NCI-H510A (cell line): ENCODE measurements around the gene ZNF648.
"Not testable (repeated sequence)": the region's sequence is repeated elsewhere in the genome, so short reads cannot be mapped to it uniquely, and the experiment has no call there.

Source experiments
- DNase-seq: peaks from one replicate; lab custom pipeline; 2025; lab: John Stamatoyannopoulos, UW

The ZNF648 gene

DNA sequence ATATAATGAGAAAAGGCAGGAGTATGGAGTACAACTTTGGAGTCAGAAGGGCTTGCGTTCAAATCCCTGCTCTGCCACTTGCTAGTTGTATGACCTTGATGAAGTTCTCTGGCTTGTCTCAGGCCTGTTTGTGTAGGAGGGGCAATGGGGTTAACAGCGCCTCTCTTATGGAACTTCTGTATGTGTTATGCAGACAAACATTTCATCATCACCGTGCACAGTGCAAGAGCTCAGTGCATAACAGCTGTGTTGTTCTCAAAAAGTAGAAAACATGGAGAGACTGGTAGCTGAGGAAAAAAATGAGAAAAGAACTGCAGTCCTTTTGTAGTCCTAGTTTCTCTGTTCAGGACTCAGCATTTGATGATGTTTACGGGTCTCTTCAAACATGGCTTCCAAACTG, 10.4 kb upstream of the ZNF648 start:
- no peak for DNase-seq

DNA sequence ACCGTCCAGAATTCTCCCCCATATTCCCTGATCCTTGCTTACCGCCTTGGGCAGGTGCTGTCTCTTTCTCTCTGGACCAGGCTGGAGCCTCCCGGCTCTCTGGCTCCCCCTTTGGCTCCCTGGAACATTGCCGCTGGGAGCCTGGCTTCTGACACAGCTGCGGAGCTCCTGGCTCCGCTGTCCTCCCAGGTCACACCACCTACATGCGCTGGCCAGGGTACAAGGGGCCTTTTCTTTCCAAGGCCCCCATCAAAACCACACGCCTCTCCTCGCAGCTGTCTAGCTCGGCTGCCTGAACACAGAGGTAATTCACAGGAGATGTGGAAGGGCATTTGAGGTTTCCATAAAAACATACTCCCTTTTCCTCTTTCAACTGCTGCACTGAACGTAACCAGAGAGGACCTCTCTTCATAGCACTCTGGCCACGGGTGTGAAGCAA, 7.5 kb upstream of the ZNF648 start:
- peak; percentile 52 for DNase-seq

DNA sequence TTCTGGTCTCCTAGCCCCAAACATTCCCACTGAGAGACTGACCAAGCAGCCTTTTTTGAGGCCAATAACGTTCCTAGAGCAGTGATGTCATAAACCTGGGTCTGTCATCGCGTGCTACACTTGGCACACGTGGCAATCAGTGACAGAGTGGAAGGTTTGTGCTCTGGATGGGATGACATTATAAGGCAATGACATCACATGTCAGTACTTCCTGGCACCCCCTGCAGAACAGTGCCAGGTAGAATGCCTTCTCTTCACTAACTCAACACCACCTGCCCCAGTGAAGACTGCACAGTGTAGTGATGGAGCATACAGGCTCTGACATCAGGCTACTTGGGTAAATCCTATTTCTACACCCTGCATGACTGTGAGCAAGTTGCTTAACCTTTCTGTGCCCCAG, 5.4 kb upstream of the ZNF648 start:
- no peak for DNase-seq

DNA sequence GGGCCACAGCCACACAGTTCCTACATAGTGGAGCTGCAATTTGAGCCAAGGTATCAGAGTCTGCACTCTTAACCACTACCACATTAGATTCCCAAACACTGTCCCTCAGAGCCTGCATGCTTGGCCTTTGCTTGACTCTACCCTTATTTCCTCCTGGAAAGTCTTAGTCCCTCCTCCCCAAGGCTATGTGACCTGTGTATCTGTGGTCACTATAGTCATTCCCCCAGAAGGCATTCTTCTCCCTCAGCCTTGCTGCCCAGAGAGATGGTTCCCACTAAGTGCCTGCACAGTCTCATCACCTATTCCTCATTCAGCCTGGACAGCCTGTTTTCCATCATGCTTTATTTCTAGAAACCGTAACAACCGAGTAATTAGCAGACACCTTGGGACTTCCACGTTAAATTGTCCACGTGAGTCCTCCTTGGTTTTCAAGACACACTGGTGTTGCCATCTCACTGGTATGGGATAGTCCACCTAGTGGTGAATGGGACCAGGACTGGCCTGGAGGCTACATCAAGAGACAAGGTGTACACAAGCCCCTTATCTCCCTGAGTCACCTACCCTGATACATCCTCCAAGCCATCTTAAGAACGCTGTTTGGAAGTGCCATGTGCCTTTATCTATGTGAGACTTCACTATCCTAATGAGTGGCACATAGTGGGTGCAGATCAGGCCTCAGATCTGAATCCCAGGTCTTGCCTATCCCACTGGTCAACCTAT, 3.8 kb upstream of the ZNF648 start:
- no peak for DNase-seq

DNA sequence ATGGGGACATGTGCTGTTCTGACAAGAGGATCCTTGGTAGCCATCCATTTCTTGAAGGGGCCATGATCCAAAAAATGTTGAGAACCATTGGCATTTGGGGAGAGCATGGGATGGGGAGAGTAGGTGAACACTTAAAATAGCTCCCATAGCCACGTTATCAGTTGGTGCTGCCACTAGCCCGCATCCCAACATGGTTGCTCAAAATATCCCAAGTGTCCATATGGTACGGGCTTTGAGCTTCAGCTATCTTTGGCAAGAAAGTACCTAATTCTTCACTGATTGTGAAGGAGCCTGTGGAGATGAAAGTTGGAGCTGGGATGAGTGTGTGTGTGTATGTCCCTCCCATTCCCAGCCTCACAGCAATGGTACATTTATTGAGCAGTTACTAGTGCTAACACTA, 3.1 kb upstream of the ZNF648 start:
- no peak for DNase-seq

DNA sequence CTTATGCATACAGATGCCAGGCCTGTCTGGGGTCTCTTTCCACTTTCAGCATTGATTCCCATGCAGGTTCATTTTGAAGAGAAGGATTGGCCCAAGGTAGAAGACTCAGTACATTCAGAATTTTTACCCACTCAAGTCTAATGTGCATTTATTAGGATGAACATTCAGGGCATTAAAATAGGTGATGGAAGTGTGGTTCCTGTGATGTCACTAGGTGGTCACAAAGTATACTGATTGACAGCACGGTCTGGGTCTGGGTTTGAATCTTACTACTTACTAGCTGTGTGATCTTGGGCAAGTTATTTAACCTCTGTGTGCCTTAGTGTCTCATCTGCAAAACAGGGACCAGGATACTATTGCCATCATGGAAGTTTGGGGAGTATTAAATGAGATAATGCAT, 711 bp upstream of the ZNF648 start:
- no peak for DNase-seq

DNA sequence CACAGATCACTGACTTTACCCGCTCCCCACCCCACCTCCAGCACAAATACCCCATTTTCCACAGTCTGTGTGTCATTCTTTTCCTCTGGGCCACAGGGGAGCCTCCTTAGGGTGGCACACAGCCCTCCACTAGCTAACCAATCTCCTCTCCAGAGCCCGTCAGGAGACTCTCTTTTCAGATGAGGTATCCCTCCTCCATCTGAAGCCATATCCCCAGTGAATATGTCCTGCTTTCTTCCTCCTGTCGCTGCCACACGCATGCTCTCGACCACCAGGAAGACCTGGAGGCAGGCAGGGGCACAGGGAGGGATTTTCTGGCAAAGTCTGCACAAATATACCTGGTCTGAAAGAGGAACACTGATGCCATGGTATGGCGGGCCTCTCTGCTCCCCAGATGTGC, 635 bp downstream of the ZNF648 start:
- no peak for DNase-seq

DNA sequence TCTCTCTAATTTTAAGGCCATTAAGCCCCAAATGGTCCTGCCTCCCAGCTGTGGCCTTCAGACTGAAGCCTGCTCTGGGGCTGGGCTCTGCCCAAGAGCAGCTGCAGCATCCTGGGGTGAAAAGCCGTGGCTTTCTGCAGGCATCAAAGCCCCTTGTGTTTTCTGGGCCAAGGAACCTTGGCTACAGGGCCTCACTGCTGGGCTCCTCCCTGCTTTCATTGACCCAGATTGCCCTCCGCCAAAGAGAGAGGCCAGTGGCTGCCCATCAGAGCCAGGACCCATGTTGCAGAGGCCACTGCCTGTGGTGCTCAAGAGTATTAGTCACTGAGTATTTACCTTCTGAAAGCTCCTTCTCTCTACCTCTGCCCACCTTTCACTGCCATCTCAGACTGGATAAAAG, 1.6 kb downstream of the ZNF648 start:
- DNase-seq, result no peak

DNA sequence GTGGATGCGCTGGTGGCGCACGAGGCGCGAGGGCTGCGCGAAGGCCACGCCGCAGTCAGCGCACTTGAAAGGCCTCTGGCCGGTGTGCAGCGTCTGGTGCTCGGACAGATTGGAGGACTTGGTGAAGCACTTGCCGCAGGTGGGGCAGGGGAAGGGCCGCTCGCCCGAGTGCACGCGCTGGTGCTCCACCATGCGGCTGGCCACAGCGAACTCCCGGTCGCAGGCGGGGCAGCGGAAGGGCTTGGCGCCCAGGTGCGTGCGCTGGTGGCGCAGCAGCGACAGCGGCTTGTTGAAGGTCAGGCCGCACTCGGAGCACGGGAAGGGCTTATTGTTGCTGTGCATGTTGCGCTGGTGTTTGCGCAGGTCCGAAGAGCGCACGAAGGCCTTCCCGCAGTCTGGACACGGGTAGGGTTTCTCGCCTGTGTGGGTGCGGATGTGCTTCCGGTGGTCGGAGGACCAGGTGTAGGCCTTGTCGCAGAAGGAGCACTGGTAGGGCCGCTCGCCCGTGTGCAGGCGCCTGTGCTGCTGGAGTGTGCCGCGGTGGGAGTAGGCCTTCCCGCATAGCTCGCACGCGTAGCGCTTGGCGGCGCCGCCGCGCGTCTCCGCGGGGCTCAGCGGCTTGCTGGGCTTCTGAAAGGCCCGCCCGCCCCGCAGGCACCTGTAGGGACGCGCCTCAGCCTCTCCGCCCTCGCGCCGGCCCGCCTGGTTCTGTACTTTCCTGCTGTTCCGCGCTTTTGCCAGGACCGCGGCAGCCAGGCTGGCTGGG, 4.7 kb downstream of the ZNF648 start:
- no peak for DNase-seq

DNA sequence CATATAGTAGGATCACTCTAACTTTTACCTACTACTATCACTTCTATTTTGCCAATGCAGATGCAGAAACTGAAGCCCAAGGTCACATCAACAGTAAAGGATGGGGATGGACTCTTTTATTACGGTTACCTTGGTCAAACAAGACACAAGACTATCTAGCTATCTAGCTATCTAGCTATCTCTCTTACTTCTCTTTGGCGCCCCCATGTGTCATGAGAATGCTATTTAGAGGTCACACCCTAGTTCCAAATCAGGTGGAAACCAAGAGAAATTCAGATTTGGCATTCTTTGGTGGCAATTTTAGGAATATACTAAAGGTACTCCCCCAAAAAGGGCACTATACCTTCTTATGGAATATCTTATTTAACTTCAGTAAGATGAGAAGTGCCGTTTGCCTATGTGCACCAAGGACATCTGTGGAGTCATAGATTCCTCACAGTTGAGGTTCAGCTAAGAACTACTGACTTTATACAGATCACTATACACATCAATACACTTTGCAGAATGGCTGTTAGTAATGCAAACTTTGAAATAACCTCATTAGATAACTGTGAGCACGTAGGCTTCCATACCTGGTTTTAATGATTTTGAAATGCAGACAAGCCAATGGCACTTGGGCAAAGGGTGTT, 6.7 kb downstream of the ZNF648 start:
- no peak for DNase-seq

DNA sequence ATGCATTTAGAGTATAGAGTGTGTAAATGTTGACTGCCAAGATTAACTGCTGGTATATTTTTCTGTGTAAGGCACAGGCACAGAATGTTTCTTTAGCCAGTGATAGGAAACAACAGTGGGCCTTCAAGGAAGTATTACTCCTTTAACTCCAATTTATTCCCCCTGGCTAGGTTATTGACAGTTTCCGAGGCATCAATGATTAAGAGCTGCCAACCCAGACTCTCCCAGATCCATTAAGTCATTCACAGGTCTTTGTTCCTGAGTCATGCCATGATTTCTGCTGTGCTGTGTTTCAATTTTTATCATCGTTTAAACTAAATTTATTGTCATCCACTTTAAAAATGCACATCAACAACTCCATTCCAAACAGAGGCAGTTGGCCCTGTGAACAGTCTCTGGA, 9.2 kb downstream of the ZNF648 start:
- no peak for DNase-seq

DNA sequence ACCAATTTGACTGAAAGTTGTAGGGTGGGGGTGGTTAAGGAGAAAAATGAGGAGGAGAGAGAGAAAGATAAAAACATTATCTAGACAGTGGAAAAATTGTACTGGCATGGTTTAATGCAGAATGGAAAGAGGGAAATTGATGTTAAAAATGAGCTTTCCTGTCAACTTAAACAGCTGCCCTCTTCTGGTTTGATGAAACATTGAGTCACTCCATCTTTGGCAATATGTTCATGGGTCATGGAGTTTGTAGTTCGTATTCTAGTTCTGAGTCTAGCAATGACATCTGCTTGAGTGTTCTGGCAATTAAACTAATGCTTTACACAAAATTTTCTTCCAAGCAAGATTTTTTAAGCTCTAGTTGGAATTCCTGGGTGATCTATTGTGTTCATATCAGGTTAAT, 9.6 kb downstream of the ZNF648 start:
- DNase-seq, result no peak

DNA sequence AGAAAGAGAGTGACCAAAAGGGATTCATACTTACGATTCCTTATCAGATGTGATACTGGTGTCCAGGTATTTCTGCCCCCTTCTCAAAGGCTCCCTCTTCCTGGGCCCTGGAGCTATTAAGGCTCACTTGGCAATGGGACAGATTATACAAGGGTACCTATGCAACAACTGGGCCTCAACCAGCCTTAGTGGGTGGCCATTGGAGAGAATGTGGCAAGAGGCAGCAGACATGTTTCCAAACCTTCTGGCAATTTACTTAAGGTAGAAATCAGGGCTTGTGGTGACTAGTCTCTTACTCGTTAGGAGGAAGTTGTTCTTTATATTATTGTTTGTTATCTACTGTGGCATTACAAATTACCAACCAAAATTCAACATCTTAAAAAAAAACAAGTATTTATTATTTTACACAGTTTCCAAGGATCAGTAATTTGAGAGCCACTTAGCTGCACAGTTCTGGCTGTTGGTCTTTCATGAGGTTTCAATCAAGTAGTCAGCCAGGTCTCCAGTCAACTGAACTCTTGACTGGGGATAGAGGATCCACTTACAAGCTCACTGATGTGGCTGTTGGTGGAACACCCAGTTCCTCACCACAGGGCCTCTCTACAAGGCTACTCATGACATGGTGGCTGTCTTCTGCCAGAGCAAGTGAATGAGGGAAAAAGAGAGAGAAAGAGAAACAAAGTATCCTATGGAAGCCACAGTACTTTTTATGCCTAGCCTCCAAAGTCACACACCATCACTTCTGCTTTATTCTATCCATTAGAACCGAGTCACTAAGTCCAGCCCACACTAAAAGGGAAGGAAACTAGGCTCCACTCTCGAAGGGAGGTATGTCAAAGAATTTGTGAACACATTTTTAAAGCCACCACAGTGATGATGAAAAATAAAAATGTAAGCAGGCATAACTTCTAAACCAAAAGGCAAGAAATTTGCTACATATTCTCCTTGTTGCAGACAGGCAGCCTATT, 10.7 kb downstream of the ZNF648 start:
- no peak for DNase-seq

DNA sequence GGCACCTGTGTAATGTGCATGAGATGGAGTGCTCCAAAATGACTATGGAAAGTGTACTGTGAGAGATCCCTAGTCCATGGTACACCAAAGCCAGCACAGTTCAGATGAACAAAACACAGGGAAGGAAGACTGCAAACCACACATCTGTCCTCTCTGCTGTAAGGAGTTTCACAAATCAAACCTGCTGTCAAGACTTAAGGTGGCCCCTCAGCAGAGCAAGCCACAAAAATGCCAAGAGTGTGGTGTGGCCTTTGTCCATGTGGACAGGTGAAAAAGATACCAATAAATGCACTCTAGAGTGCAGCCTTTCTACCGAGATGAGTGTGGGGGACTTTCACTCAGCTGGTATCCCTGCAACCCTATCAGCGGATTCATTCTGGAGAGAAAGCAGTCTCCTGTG, 12.9 kb downstream of the ZNF648 start:
- DNase-seq, result no peak

DNA sequence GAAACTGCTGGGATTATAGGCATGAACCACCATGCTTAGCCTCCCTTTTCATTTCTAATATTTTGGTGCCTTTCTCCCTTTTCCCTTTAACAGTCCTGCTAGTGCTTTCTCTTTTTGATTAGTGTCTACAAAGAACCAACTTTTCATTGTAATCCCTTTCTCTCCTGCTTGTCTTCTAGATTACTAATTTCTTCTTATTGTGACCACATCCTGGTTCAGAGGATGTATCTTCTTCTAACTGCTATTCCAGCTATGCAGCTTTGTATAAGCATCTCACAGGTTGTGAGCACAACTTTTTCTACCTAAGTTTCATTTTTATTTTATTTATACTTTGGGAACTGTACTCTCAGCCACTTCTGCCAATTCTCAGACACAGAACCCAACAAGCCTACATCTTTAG, 14.7 kb downstream of the ZNF648 start:
- no peak for DNase-seq

DNA sequence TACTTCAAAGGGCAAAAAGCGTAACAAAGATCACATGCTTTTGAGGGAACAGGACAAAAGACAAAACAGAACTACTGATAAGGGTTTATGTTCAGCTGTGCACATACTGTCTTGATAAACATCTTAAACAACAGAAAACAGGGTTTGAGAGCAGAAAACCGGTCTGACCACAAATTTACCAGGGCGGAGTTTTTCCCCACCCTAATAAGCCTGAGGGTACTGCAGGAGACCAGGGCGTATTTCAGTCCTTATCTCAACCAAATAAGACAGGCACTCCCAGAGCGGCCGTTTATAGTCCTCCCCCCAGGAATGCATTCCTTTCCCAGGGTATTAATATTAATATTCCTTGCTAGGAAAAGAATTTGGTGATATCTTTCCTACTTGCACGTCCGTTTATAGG, 16.0 kb downstream of the ZNF648 start:
- not testable (repeated sequence) for DNase-seq

DNA sequence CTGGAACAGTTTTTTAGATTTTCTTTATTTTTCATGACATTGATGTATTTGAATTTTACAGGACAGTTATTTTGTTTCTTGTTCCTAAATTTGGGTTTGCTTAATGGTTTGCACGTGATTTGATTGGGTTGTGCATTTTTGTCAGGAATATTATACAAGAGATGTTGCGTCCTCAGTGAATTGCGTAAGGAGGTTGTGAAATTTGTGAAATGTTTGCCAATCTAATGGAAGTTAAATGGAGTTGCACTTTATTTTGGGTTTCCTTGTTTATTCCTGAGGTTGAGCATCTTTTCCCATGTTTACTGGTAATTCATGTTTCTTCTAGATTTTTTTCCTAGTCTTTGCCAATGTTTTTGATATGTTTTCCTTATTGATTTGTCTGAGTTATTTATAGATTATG, 19.9 kb downstream of the ZNF648 start:
- DNase-seq, result no peak

DNA sequence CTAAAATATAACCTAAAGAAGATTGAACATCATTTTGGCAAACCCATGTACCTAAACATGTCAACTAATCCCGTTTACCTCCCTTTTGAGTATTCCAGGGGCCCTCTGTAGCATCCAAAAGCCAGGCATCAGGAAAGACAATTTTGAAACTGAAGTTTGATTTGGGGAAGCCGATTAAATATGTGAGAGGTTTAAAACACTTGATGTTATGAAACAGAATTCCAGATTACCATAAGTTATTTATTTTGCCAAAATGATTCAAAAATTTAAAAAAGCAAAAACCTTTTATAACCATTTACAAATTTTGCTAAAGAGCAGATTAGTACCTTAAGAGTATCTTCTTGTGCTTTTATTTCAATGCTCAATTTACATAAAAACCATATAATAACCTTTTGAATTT, 23.3 kb downstream of the ZNF648 start:
- no peak for DNase-seq

DNA sequence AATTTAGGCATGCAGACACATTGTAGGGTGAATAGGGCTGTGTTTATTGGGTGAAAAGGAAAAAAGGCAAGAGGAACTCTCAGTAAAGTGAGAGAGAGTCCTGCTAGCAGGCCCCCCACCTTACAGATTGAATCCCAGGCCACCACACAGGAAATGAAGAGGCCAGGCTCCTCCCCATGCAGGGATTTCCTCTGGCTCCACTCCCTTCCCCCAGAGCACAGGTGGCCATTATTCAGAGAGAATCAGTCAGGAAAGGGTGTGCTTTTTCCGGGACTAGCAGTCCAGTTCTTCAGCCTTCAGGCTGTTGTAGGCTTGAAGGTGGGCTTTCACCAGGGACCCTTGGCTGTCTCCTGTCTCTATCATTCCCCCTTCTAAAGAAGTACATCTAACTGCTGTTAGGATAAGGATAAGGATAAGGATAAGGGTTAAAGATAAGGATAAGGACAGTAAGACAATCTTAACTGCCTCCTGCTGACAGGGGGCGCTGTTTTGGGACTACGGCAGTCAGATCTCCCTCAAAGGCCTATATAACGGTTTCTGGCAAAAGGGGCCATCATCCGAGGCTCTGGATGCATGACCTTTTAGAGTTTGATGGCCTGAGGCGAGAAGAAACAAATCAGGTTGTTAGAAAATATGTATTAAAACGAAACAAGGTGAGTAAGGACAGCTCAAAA, 26.3 kb downstream of the ZNF648 start:
- DNase-seq, result no peak

DNA sequence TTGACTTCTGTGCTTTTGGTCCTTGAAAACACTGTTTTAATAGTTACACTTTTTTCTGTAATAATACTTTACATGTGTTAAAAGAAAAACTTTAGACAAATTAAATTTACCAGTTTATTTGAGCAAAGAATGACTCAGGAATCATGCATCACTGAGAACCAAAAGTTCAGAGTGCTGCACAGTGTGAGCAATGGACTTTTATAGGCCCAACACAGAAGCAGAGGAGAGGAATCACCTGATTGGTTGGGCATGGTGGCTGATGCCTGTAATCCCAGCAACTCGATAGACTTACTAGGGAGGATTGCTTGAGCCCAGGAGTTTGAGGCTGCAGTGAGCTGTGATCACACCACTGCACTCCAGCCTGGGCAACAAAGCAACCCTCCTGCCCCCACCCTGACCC, 29.3 kb downstream of the ZNF648 start:
- no peak for DNase-seq
